ENCODE measurements around the gene TFG. TPM values are rescaled to one million over a fixed set of nuclear protein-coding genes. Genes with fewer than 3 reads are reported as not detected.
A peak's percentile ranks its signal among the peaks of the same experiment; 100 is the strongest.

Gene TFG
- total and polyA plus RNA-seq, 2 experiments from 2014 or later = 87.6 to 88.5 TPM

DNA sequence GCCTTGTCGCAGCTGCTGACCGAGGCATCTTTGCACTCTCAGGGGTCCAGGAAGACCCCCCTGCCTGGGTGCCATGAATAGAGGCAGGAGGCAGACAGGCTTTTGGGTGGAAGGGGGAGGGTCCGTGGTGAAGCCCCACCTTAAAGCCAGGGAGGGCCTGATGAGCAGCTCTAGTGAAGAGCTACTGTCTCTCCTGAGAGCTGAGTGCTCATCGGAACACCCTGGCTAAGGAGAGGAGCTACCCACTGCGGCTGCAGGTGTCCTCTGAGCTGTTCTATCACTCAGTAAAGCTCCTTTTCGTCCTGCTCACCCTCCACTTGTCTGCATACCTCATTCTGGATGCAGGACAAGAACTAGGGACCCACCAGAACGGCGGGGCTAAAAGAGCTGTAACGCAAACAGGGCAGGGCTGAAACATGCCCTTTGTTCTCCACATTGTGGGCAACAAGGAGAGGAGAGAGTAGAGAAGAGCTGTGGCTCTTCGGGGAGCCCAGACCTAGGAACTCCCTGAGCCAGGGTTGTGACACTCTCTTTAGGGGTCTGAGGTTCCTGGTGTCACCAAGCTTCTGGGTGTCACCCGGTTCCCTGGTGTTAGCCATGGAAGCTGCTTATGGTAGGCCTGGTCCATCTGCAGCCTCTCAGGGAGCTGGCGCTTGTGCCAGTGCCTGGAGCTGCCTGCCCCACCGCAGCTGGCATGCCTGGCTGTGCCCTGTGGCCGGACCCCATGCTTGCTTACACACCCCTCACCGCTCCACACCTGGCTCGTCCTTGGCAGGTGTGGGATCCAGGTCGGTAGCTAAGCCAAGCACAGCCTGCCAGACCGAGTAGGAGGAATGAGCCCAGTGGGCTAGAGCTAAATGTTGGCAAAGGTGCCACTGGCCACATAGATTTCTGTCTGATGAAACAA lies 26.2 kb upstream of the TFG start:
- Mint-ChIP-seq H3K9me3 (no peaks in the 10 kb centered on the region), H3K27me3 (ENCODE audit: insufficient read depth, low read depth, poor library complexity) (no peaks in the 10 kb centered on the region), H3K27ac (no peak overlapping the region), H3K36me3 (ENCODE audit: low read depth) (no peaks in the 10 kb centered on the region), H3K4me1 (no peaks in the 10 kb centered on the region), H3K4me3 (no peak overlapping the region)
- Histone ChIP-seq H3K36me3 (ENCODE audit: insufficient read depth) (no peaks in the 10 kb centered on the region), H3K4me3 (no peak overlapping the region), H2AFZ (peak overlapping the region; percentile 59), H3K9me2 (ENCODE audit: insufficient read depth) (no peaks in the 10 kb centered on the region), H3K79me2 (replicated peaks; ENCODE audit: insufficient read depth) (no peaks in the 10 kb centered on the region), H3K27me3 (ENCODE audit: insufficient read depth) (no peaks in the 10 kb centered on the region), H3F3A (replicated peaks; ENCODE audit: low read depth) (no peaks in the 10 kb centered on the region), H3K27ac (ENCODE audit: low read depth) (no peak overlapping the region), H3K4me2 (no peak overlapping the region), H4K20me1 (replicated peaks; ENCODE audit: insufficient read depth) (no peaks in the 10 kb centered on the region), H3K4me1 (ENCODE audit: insufficient read depth) (no peaks in the 10 kb centered on the region)
- ATAC-seq (peak; percentile 50), DNase-seq (ENCODE audit: low spot score) (no peak)
- TF ChIP-seq EZH2 (IDR thresholded peaks at IDR 0.05; ENCODE audit: low read depth, unreplicated experiment) (no peak), JUNB (IDR thresholded peaks at IDR 0.05; ENCODE audit: unreplicated experiment) (no peak), ZNF114 (CRISPR knock-in tag; IDR thresholded peaks at IDR 0.05) (no peak), POLR2AphosphoS5 (IDR thresholded peaks at IDR 0.05; ENCODE audit: low read depth) (no peak), ZNF331 (CRISPR knock-in tag; IDR thresholded peaks at IDR 0.05; ENCODE audit: low read depth) (no peak), CTCF (conservative IDR thresholded peaks at IDR 0.05; ENCODE audit: low read depth in 2 of 2) (no peak), REST (IDR thresholded peaks at IDR 0.05; ENCODE audit: unreplicated experiment) (no peak), NANOG (IDR thresholded peaks at IDR 0.05; ENCODE audit: borderline replicate concordance) (no peak)
- TF ChIP-seq, protein P1, sequence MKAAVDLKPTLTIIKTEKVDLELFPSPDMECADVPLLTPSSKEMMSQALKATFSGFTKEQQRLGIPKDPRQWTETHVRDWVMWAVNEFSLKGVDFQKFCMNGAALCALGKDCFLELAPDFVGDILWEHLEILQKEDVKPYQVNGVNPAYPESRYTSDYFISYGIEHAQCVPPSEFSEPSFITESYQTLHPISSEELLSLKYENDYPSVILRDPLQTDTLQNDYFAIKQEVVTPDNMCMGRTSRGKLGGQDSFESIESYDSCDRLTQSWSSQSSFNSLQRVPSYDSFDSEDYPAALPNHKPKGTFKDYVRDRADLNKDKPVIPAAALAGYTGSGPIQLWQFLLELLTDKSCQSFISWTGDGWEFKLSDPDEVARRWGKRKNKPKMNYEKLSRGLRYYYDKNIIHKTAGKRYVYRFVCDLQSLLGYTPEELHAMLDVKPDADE (IDR thresholded peaks at IDR 0.05) = no peak
